ENCODE data around the gene HSPA5.
"Not testable (repeated sequence)": the region's sequence is repeated elsewhere in the genome, so short reads cannot be mapped to it uniquely, and the experiment has no call there.

HSPA5 gene

DNA sequence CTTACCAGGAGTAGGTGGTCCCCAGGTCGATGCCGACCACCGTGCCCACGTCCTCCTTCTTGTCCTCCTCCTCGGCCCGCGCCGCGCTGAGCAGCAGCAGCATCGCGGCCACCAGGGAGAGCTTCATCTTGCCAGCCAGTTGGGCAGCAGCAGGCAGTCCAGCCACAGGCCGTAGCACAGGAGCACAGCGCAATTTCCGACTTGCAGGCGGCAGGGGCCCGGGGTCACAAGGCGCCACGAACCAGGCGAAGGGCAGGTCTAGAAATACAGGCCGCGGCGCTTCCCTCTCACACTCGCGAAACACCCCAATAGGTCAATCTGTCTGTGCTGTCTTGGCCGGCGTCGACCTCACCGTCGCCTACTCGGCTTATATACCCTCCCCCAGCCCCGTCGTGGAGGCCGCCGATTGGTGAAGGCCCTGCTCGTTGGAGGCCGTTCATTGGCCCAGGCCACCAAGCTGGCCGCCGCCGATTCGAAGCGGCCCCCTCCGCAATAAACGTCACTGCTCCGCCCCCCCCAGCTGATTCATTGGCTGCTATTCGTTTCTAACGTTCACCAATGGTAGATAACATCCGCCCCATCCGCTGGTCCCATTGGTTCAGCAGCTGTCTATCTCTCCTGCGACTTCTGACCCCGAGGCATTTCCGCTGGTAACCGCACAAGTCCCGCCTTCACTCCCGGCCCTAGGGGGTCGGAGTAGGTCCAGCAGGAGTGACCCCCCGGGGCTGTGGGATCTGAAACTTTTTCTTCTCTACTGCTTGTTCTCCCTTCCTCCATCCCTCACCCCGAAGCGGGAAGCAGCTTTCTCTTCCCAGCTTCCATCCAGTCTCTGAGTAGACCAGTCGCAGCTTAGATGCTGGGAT is at the start of gene HSPA5:
HSPA5 (minus strand) TSS at position 344 of the 863 bp plus-strand sequence; CDS start at position 127, 217 bp downstream.
- intact Hi-C loops (cut with DNase I; ENCODE audit: low total_unique reads), result loop anchor here (1.0 kb wide), 1 partner anchor 41 kb away; the partner anchor contains the start of gene RABEPK
- Histone ChIP-seq H3K4me3 (peak within 1 kb of the TSS; percentile 90 to 94), H3K9me3 (no peaks in the 10 kb centered on the region), H3K27ac (peak within 1 kb of the TSS; percentile 95 to 96), H3K4me1 (peaks cover 0 to 54% (median 39%) of the 10 kb centered on the region in 4 donors), H3K36me3 (peaks cover 35% of the 10 kb centered on the region in 3 donors), H3K27me3 (no peaks in the 10 kb centered on the region)
- DNase-seq, result peak; percentile 100
- TF ChIP-seq, protein P1, sequence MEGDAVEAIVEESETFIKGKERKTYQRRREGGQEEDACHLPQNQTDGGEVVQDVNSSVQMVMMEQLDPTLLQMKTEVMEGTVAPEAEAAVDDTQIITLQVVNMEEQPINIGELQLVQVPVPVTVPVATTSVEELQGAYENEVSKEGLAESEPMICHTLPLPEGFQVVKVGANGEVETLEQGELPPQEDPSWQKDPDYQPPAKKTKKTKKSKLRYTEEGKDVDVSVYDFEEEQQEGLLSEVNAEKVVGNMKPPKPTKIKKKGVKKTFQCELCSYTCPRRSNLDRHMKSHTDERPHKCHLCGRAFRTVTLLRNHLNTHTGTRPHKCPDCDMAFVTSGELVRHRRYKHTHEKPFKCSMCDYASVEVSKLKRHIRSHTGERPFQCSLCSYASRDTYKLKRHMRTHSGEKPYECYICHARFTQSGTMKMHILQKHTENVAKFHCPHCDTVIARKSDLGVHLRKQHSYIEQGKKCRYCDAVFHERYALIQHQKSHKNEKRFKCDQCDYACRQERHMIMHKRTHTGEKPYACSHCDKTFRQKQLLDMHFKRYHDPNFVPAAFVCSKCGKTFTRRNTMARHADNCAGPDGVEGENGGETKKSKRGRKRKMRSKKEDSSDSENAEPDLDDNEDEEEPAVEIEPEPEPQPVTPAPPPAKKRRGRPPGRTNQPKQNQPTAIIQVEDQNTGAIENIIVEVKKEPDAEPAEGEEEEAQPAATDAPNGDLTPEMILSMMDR (IDR thresholded peaks at IDR 0.05), result peak; percentile 10 to 19

DNA sequence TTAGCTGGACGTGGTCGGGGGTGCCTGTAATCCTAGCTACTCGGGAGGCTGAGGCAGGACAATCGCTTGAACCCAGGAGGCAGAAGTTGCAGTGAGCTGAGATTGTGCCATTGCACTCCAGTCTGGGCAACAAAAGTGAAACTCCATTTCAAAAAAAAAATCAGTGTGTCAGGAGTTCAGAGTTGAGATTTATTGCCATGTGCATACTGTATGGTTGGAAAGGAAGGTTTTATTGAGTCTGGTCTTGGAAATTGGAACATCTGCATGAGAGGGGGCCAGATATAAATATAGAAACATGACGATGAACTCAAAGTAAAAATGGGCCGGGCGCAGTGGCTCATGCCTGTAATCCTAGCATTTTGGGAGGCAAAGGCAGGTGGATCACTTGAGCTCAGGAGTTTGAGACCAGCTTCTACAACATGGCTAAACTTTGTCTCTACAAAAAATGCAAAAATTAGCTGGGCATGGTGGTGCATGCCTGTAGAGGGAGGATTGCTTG is 45.8 kb upstream of the HSPA5 start:
- H3K4me3 ChIP-seq; H3K27ac ChIP-seq; H3K9me3 ChIP-seq; intact Hi-C loops (cut with DNase I; ENCODE audit: low total_unique reads); H3K27me3 ChIP-seq; DNase-seq: not testable (repeated sequence)
- H3K36me3 ChIP-seq, result peaks cover 0 to 12% (median 6%) of the 10 kb centered on the region in 3 donors
- peaks cover 0 to 18% (median 5%) of the 10 kb centered on the region in 4 donors for H3K4me1 ChIP-seq

DNA sequence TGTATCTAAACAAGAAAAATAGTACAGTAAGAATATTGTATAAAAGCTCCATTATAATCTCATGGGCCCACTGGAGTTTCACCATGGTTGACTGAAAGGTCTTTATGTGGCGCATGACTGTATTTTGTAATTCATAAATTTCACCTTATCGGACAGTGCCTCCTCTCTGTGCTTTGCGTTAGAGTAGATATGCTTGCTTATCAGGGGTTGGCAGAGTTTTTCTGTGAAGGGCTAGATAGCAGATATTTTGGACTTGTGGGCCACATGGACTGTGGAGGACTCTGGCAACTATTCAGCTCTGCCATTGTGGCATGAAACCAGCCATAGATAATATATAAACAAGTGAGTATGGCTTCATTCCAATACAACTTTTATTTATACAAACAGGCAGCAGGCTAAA is 43.7 kb upstream of the HSPA5 start:
- no peak overlapping the region for H3K27ac ChIP-seq
- H3K4me1 ChIP-seq, result peaks cover 0 to 18% (median 5%) of the 10 kb centered on the region in 4 donors
- H3K36me3 ChIP-seq, result peaks cover 0 to 12% (median 6%) of the 10 kb centered on the region in 3 donors
- no peaks in the 10 kb centered on the region for H3K27me3 ChIP-seq
- intact Hi-C loops (cut with DNase I; ENCODE audit: low total_unique reads), result no loop called here
- TF ChIP-seq, protein P1 (IDR thresholded peaks at IDR 0.05), result no peak
- H3K9me3 ChIP-seq, result no peaks in the 10 kb centered on the region
- no peak for DNase-seq
- H3K4me3 ChIP-seq, result no peak overlapping the region

DNA sequence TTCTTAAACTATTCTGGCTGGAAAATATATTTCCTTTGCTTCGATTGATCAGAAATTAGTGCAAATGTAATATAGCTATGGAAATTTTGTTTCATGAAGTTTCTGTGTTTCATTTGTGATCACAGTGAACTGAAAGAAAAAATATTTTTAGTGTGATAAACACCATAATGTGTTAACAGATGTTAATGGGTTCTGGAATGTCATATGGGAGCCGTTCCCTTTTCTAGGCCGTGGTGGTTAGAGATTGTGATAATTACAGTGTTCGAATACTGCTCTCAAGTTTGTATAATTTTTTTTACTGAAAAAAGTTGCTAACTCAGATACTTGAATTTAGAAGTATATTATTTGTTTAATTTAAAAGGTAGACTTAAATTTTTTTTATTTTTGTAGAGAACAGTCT is 39.8 kb upstream of the HSPA5 start:
- Histone ChIP-seq H3K4me1 (peaks cover 0 to 13% (median 6%) of the 10 kb centered on the region in 4 donors), H3K9me3 (no peaks in the 10 kb centered on the region), H3K27me3 (no peaks in the 10 kb centered on the region), H3K4me3 (no peak overlapping the region), H3K36me3 (no peaks in the 10 kb centered on the region), H3K27ac (no peak overlapping the region)
- intact Hi-C loops (cut with DNase I; ENCODE audit: low total_unique reads), result no loop called here
- TF ChIP-seq, protein P1 (IDR thresholded peaks at IDR 0.05), result no peak
- no peak for DNase-seq

DNA sequence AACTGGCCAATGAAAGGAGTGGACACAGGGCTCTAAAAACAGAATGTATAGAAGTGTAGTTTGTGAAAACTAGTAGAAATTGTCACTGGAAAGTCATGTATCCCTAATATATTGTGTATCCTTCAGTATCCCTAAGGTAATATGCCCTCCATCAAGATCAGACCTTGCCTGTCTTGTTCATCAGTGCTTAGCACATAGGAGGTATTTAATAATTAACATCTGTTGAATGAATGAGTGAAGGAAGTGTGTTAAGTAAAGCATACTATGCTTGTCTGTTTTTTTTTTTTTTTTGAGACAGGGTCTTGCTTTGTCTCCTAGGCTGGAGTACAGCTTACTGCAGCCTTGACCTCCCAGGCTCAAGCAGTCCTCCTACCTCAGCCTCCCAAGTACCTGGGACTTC is 36.3 kb upstream of the HSPA5 start:
- Histone ChIP-seq H3K4me1 (peaks cover 0 to 33% (median 14%) of the 10 kb centered on the region in 4 donors), H3K27ac (no peak overlapping the region), H3K36me3 (no peaks in the 10 kb centered on the region), H3K4me3 (no peak overlapping the region), H3K9me3 (no peaks in the 10 kb centered on the region), H3K27me3 (no peaks in the 10 kb centered on the region)
- DNase-seq, result no peak
- intact Hi-C loops (cut with DNase I; ENCODE audit: low total_unique reads), result no loop called here
- TF ChIP-seq, protein P1 (IDR thresholded peaks at IDR 0.05), result no peak

DNA sequence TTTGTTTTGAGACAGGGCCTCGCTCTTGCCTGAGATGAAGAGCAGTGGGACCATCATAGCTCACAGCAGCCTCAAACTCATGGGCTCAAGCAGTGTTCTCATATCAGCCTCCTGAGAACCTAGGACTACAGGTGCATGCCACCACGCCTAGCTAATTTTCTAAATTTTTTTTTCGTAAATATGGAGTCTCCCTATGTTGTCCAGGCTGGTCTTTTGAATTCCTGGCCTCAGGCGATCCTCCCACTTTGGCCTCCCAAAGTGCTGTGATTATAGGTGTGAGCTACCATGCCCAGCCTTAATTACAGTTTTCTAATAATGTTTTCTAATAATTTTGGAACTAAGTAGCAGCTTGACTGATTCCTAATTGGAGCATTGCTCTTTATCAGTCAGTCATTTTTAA is 35.6 kb upstream of the HSPA5 start:
- no peaks in the 10 kb centered on the region for H3K36me3 ChIP-seq
- no peaks in the 10 kb centered on the region for H3K27me3 ChIP-seq
- DNase-seq, result no peak
- intact Hi-C loops (cut with DNase I; ENCODE audit: low total_unique reads), result no loop called here
- no peak overlapping the region for H3K4me3 ChIP-seq
- H3K4me1 ChIP-seq, result peaks cover 0 to 39% (median 17%) of the 10 kb centered on the region in 4 donors
- H3K9me3 ChIP-seq, result no peaks in the 10 kb centered on the region
- H3K27ac ChIP-seq, result no peak overlapping the region
- TF ChIP-seq, protein P1 (IDR thresholded peaks at IDR 0.05), result no peak
